GM23338 (cell line): ENCODE results near the gene SH2D5. TPM values are rescaled to one million over a fixed set of nuclear protein-coding genes. Genes with fewer than 3 reads are reported as not detected.

Experiments
- ATAC-seq: fragments of 200-7000 bp; cut with Tn5 transposase; 3 replicates; pipeline ENCODE4 v1.9.1; 2020
- DNase-seq: peaks from one replicate; pipeline ENCODE4 v3.0.0-alpha.2; 2015; ENCODE audit warnings: low spot score
- H2AFZ ChIP-seq: fragments of 200-600 bp; sonication (generic); 2 replicates; pipeline ENCODE4 v1.8.0; 2016; ENCODE audit warnings: antibody characterized with exemption, mild to moderate bottlenecking, moderate library complexity
- H3F3A ChIP-seq: fragments of 200-600 bp; sonication (generic); replicated peaks from 2 replicates; pipeline ENCODE4 v1.8.0; 2017; ENCODE audit warnings: antibody characterized with exemption, mixed run types, low read depth
- H3K27ac ChIP-seq: fragments of 200-600 bp; sonication (generic); 2 replicates; pipeline ENCODE4 v1.6.1; 2016; ENCODE audit warnings: low read depth
- H3K27me3 ChIP-seq: fragments of 200-600 bp; sonication (generic); 2 replicates; pipeline ENCODE4 v1.8.0; 2016; ENCODE audit warnings: mild to moderate bottlenecking, mixed run types, moderate library complexity; ENCODE audit not compliant: insufficient read depth
- H3K36me3 ChIP-seq: fragments of 200-600 bp; sonication (generic); 2 replicates; pipeline ENCODE4 v1.8.0; 2016; ENCODE audit warnings: mild to moderate bottlenecking; ENCODE audit not compliant: insufficient read depth
- H3K4me1 ChIP-seq: fragments of 200-600 bp; sonication (generic); 2 replicates; pipeline ENCODE4 v1.8.0; 2016; ENCODE audit warnings: mild to moderate bottlenecking, moderate library complexity; ENCODE audit not compliant: insufficient read depth
- H3K4me2 ChIP-seq: fragments of 200-600 bp; sonication (generic); 2 replicates; pipeline ENCODE4 v1.7.1; 2017; ENCODE audit warnings: mixed run types
- H3K4me3 ChIP-seq: fragments of 200-600 bp; sonication (generic); 2 replicates; pipeline ENCODE4 v1.6.1; 2016; ENCODE audit warnings: mixed run types
- H3K79me2 ChIP-seq: fragments of 200-600 bp; sonication (generic); replicated peaks from 2 replicates; pipeline ENCODE4 v1.8.0; 2017; ENCODE audit warnings: mild to moderate bottlenecking; ENCODE audit not compliant: insufficient read depth
- H3K9me2 ChIP-seq: fragments of 200-600 bp; sonication (generic); 2 replicates; pipeline ENCODE4 v1.8.0; 2017; ENCODE audit not compliant: insufficient read depth
- H4K20me1 ChIP-seq: fragments of 200-600 bp; sonication (generic); replicated peaks from 2 replicates; pipeline ENCODE4 v1.8.0; 2017; ENCODE audit warnings: mild to moderate bottlenecking; ENCODE audit not compliant: insufficient read depth
- H3K27ac Mint-ChIP-seq: 2 replicates; pipeline ENCODE4 v1.8.0; 2020; ENCODE audit warnings: inconsistent platforms, mild to moderate bottlenecking, moderate library complexity, mixed read lengths
- H3K27me3 Mint-ChIP-seq: 3 replicates; pipeline ENCODE4 v1.8.0; 2022; ENCODE audit warnings: low read depth, mild to moderate bottlenecking, moderate library complexity, mixed read lengths, inconsistent platforms; ENCODE audit not compliant: insufficient read depth, poor library complexity
- H3K36me3 Mint-ChIP-seq: 3 replicates; pipeline ENCODE4 v1.8.0; 2021; ENCODE audit warnings: low read depth, mild to moderate bottlenecking, inconsistent platforms, moderate library complexity, mixed read lengths
- H3K4me1 Mint-ChIP-seq: 3 replicates; pipeline ENCODE4 v1.8.0; 2020; ENCODE audit warnings: mild to moderate bottlenecking, inconsistent platforms, mixed read lengths
- H3K4me3 Mint-ChIP-seq: 3 replicates; pipeline ENCODE4 v1.8.0; 2021; ENCODE audit warnings: moderate library complexity, mild to moderate bottlenecking, inconsistent platforms, mixed read lengths
- H3K9me3 Mint-ChIP-seq: 3 replicates; pipeline ENCODE4 v1.8.0; 2020; ENCODE audit warnings: moderate library complexity, mild to moderate bottlenecking, inconsistent platforms, mixed read lengths
- CREB1 ChIP-seq: fragments of 250-450 bp; sonication (Bioruptor Pico); IDR thresholded peaks from 2 replicates; pipeline ENCODE4 v1.5.0; 2020; ENCODE audit warnings: low read depth, mild to moderate bottlenecking, moderate library complexity
- CTCF ChIP-seq, 2 experiments: fragments of 200-600 bp in 1 of 2; sonication (generic) in 1 of 2; conservative IDR thresholded peaks; 2 replicates each; pipeline versions ENCODE4 v1.5.1 to v1.6.1; 2016 to 2017; ENCODE audit warnings: antibody characterized with exemption in 2 of 2, low read depth in 2 of 2, mild to moderate bottlenecking in 2 of 2, moderate library complexity in 1 of 2
- ETS1 ChIP-seq: IDR thresholded peaks from 2 replicates; pipeline ENCODE4 v1.6.1; 2016; ENCODE audit warnings: antibody characterized with exemption
- EZH2 ChIP-seq: fragments of 200-600 bp; sonication (generic); IDR thresholded peaks from one replicate; pipeline ENCODE4 v1.8.0; 2017; ENCODE audit warnings: antibody characterized with exemption, mild to moderate bottlenecking, low read depth; ENCODE audit not compliant: unreplicated experiment
- EZH2phosphoT487 ChIP-seq: fragments of 200-600 bp; sonication (generic); IDR thresholded peaks from one replicate; pipeline ENCODE4 v1.8.1; 2018; ENCODE audit warnings: antibody characterized with exemption; ENCODE audit not compliant: unreplicated experiment
- JUNB ChIP-seq: IDR thresholded peaks from one replicate; pipeline ENCODE4 v1.6.1; 2016; ENCODE audit warnings: antibody characterized with exemption; ENCODE audit not compliant: unreplicated experiment
- NANOG ChIP-seq: IDR thresholded peaks from 2 replicates; pipeline ENCODE4 v1.6.1; 2016; ENCODE audit warnings: antibody characterized with exemption, borderline replicate concordance
- POLR2AphosphoS5 ChIP-seq: IDR thresholded peaks from 2 replicates; pipeline ENCODE4 v1.6.1; 2016; ENCODE audit warnings: antibody characterized with exemption, low read depth
- REST ChIP-seq: IDR thresholded peaks from one replicate; pipeline ENCODE4 v1.6.1; 2018; ENCODE audit warnings: antibody characterized with exemption; ENCODE audit not compliant: unreplicated experiment
- STAT1 ChIP-seq: IDR thresholded peaks from one replicate; pipeline ENCODE4 v1.6.1; 2016; ENCODE audit warnings: antibody characterized with exemption; ENCODE audit not compliant: unreplicated experiment
- ZNF114 ChIP-seq: fragments of 250-450 bp; sonication (Bioruptor Pico); IDR thresholded peaks from 2 replicates; pipeline ENCODE4 v1.5.0; 2020; ENCODE audit warnings: mild to moderate bottlenecking, moderate library complexity
- ZNF331 ChIP-seq: fragments of 250-450 bp; sonication (Bioruptor Pico); IDR thresholded peaks from 2 replicates; pipeline ENCODE4 v1.5.0; 2020; ENCODE audit warnings: low read depth, mild to moderate bottlenecking, moderate library complexity
- ZNF462 ChIP-seq: fragments of 250-450 bp; sonication (Bioruptor Pico); IDR thresholded peaks from 2 replicates; pipeline ENCODE4 v1.5.0; 2020; ENCODE audit warnings: mild to moderate bottlenecking, moderate library complexity
- polyA plus RNA-seq: library from polyadenylated mRNA; unstranded; fragments of >200 nt; fragmentation: Nextera tagmentation; extraction: Ambion mirVana; gene quantifications from 2 replicates; pipeline ENCODE4 v1.2.1, GENCODE V29; 2016
- total RNA-seq: library from RNA; depleted of rRNA; stranded (reverse); fragments of >200 nt; shearing (Covaris generic); gene quantifications from 2 replicates; pipeline ENCODE4 v1.2.3, GENCODE V29; 2014

The SH2D5 gene
- total and polyA plus RNA-seq, 2 experiments from 2014 or later, result 5.0 to 24.8 TPM

GRCh38 chr1:20729155-20729931, 3.2 kb downstream of the SH2D5 start:
- peak overlapping the region; percentile 68; the same call in 1 of the 3 replicates for H3K4me3 Mint-ChIP-seq
- H3K4me3 ChIP-seq, result peak overlapping the region; percentile 87; the same call in 1 of the 2 replicates

More at GRCh38 chr1:20729155-20729931, 3.2 kb downstream of the SH2D5 start:
- Histone ChIP-seq H4K20me1 (no peaks in the 10 kb centered on the region; the same call in 1 of the 2 replicates), H3K27ac (no peak overlapping the region), H3K9me2 (no peaks in the 10 kb centered on the region), H3K36me3 (no peaks in the 10 kb centered on the region), H3F3A (peaks cover 16% of the 10 kb centered on the region; the same call in 1 of the 2 replicates), H3K27me3 (peaks cover 37% of the 10 kb centered on the region), H2AFZ (peak overlapping the region; percentile 43; the same call in 1 of the 2 replicates), H3K79me2 (no peaks in the 10 kb centered on the region), H3K4me1 (peaks cover 42% of the 10 kb centered on the region), H3K4me2 (peak overlapping the region; percentile 94)
- H3K27ac Mint-ChIP-seq, result no peak overlapping the region
- H3K36me3 Mint-ChIP-seq, result no peaks in the 10 kb centered on the region
- no peak for ATAC-seq
- TF ChIP-seq NANOG (no peak), EZH2 (no peak), ETS1 (no peak), REST (no peak), STAT1 (no peak), ZNF462 (no peak), CTCF (conservative IDR thresholded peaks at IDR 0.05; ENCODE audit: low read depth in 2 of 2) (no peak), POLR2AphosphoS5 (no peak), JUNB (no peak), ZNF331 (CRISPR knock-in tag) (no peak), EZH2phosphoT487 (no peak), CREB1 (CRISPR knock-in tag) (no peak), ZNF114 (CRISPR knock-in tag) (no peak)
- H3K4me1 Mint-ChIP-seq, result peaks cover 28% of the 10 kb centered on the region
- peaks cover 36% of the 10 kb centered on the region for H3K27me3 Mint-ChIP-seq
- DNase-seq, result no peak
- H3K9me3 Mint-ChIP-seq, result no peaks in the 10 kb centered on the region
